DMS153 treated with DMSO at 0.1 percent for 48 hours (cell line): ENCODE measurements around the gene GLTP.

Experiments used
- DNase-seq: peaks from one replicate; lab custom pipeline; 2025; ENCODE audit not compliant: unreplicated experiment; lab: John Stamatoyannopoulos, UW

The GLTP gene

DNA sequence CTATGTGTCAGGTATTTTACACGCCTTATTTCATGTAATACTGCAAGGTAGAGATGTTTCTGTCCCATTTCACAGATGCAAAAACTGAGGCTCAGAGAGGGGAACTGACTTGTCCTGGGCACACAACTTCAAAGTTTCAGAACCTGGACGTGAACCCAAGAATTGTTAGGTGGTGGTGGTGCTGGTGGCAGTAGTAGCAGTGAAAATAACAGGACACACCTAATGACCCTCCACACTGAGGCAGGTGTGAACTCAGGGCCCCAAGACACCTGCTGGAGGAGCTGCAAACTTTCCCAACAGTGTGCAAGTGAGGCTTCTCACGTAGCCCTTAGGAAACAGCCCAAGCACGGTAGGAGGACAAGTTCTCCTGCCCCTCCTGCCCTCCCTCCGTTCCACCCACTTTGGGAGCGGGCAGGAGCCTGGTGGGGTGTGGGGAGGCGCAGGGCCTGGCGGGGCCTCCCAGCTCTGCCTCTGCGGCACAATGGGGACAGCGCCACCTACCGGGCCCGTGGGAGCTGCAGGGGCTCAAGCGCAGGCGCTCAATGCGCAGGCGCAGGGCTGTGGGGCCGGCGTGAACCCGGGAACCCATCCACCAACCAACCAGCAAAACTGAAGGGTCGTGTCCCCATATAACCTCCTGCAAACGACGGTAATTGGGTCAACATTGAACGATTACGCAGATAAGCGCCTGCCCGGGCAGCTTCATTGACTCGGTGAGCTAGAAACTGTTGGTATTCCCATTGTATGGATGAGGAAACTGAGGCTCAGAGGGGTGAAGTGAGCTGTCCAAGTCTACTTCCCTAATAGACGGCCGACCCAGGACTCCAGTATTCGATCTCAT, 35.1 kb downstream of the GLTP start:
- DNase-seq, result peak; percentile 46

- DNase-seq, result no peak
Observed at GRCh38 chr12:109844091-109844490, 36.2 kb downstream of the GLTP start.

DNA sequence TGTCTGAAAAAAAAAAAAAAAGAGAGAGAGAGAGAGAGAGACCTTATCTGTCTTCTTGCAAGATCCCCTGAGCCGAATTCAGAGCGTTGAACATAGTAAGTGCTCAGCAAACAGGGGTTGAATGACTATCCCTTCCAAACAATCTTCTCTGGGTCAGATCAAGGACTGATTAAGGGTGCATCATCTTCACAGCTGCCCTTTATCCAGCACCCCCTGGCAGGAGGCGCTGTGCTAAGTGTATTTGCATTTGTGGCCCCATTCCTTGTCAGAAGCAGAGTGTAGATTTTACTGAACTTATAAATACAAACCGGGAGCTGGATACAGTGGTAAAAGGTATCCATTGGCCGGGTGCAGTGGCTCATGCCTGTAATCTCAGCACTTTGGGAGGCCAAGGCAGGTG, 38.3 kb downstream of the GLTP start:
- no peak for DNase-seq

DNA sequence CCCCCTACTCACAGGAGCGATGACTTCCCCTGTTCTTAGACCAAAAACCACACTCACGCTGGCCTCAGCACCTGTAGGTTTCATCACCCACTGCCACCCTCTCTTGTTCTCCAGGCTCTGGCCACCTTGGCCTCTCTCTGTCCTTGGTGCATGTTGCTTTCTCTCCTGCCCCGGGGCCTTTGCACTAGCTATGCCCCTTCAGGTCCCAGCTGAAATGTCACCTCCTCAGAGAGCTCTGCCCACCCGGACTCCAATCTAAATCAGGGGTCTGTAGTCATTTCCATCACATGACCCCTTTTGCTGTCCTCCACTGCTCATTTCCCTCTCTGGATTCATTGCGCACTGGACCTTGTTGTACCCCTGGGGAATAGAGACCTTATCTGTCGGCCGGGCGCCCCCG, 39.0 kb downstream of the GLTP start:
- DNase-seq, result no peak

GRCh38 chr12:109840305-109841074, 39.9 kb downstream of the GLTP start:
- DNase-seq, result peak; percentile 6

DNA sequence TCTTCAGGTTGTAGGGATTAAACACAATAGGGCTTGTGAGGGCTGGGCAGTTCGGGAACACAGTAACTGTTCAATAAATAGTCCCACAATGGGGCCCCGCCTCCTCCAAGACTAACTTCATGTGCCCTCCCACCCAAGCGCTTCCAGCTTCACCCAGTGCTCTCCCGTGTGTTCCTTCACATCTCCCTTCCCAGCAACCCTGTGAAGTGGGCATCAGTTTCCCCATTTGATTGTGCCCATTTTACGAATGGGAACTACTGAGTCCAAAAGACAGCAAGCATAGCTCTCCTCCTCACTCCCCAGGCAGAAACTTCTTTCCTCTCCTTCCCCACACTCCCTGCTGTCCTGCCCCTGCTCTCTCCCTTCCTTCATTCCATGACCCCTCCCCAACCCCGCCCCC, 40.9 kb downstream of the GLTP start:
- no peak for DNase-seq

- DNase-seq, result no peak
Observed at GRCh38 chr12:109836916-109837315, 43.4 kb downstream of the GLTP start.

- no peak for DNase-seq
Observed at GRCh38 chr12:109835827-109836226, 44.5 kb downstream of the GLTP start.

GRCh38 chr12:109833307-109834189, 46.8 kb downstream of the GLTP start, which contains the start of gene TRPV4:
TRPV4 (minus strand) TSS chr12:109833398; CDS start chr12:109814796, 18,602 bp downstream.
- no peak for DNase-seq

DNA sequence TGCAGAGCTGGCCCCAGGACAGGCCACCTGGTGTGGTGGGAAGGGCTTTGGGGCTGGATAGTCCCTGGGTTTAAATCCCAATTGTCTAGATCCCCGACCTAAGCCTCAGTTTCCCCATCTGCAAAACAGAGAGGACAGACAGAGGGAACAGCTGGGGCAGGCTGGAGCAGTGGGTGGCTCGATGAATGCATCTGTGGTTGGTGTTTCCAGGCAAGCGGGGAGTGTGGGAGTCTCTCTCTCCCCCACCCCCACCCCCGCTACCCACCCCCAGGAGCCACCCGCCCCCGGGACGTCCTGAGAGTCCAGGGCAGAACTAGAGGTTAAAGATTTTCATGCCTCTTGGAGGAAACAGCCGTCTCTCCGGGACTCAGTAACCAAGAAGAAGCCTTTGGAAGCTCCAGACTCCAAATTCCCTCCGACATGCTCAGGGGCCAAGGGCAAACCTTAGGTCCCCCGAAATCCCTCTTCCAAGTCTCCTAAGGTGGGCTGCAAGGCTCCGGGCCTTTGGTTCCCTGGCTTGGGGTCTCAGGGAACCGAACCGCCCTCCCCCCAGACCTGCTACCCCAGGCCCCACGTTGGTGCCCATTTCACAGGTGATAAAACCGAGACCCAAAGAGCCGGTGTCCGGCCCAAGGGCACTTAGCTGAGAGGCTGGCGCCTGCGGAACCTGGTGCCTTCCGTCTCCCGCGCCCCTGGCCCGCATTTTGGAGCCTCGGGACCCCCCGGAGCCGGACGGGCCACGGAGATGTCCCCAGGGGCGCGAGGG, 47.6 kb downstream of the GLTP start:
- no peak for DNase-seq

- no peak for DNase-seq
Observed at GRCh38 chr12:109831929-109832328, 48.4 kb downstream of the GLTP start.

- DNase-seq, result no peak
Observed at GRCh38 chr12:109831365-109831764, 49.0 kb downstream of the GLTP start.

DNA sequence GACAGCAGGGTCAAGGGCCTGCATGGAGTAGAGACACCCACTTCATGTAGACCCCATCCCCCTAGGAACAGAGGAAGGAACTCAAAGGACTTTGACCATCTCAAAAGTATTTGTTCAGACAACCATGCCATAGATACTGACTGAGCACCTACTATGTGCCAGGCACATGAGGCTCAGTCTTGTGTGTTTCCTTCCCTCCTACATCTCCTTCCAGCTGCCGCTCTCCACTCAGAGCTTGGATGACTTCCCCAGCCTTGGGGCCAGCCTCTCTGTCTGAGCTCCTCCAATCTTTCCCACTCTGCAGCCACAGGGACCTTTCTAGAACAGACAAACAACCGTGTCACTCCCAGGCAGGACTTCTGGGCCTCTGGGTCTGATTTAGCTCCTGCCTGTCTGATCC, 49.6 kb downstream of the GLTP start:
- no peak for DNase-seq

GRCh38 chr12:109830267-109830666, 50.1 kb downstream of the GLTP start:
- no peak for DNase-seq

DNA sequence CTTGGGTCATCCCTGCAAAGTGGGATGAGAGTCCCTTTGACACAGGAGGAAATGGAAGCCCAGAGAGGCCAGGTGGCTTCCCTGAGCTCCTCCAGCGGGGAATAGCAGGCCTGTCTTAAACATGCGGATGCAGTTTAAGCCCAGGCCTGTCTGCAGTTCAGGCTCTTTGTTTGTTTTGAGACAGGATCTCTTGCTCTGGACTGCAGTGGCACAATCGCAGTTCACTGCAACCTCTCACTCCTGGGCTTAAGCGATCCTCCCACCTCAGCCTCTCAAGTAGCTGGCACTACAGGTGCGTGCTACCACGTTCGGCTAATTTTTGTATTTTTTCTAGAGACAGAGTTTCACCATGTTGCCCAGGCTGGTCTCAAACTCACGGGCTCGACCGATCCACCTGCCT, 50.7 kb downstream of the GLTP start:
- DNase-seq, result no peak

GRCh38 chr12:109828754-109829511, 51.4 kb downstream of the GLTP start:
- DNase-seq, result no peak

DNA sequence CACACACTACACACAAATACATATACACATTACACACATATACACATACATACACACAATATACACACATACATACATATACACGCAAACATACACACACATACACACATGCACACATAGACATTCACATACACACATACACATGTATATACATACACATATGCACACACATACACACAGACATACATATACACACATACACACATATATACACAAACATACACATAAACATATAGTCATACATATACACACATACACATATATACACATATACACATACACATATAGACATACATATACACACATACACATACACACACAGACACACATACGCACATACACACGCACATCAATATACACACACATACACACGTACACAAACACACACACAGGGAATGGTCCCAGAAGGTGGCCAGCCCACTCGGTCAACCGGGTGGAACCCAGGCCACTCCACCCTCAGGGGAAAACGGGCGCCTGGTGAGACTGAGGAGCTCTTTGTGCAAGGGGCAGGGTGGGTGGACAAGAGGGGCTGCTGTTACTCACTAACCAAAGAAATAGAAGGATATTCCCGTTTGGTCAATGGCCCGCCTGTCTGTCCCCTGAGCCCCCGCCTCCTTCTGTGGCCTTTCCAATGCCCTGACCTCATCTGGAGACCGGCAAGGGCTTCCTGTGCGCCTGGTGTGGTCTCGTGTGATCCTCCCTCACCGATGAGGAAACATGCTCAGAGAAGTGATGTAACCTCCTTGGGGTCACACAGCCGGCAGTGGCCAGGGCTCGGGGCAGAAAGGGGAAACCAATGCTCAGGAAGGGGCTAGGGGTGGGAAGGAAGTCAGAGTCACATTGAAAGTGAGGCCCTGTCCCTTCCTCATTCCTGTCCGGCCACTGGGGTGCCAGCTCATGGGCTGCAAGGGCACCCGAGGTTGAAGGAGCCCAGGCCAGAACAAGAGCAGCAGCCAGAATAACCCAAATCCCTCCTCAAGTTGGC, 52.5 kb downstream of the GLTP start:
- no peak for DNase-seq

GRCh38 chr12:109827080-109827479, 53.3 kb downstream of the GLTP start:
- DNase-seq, result no peak

DNA sequence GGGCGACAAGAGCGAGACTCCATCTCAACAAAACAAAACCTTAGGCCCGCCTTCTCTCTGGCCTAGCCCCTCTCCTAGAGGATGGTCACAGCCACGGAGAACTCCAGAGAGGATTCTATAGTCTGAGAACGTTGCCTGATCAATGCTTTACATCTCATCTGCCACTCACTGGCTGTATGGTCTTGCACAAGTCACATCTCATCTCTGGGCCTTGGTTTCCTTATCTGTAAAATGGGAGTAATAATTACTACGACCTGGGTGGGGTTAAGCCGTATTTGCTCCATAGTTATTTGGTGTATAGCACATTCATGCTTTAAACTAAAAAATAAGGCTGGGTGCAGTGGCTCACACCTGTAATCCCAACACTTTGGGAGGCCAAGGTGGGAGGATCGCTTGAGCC, 55.6 kb downstream of the GLTP start:
- no peak for DNase-seq
